CD4-positive, alpha-beta T cell treated with Interferon gamma for 1 hour (primary cell): ENCODE measurements around the gene ZNF777.
A peak's percentile ranks its signal among the peaks of the same experiment; 100 is the strongest.
"Not testable (repeated sequence)": the region's sequence is repeated elsewhere in the genome, so short reads cannot be mapped to it uniquely, and the experiment has no call there.

Experiments used
- DNase-seq: peaks from one replicate; pipeline ENCODE4 v3.0.0-alpha.2; 2020

The ZNF777 gene

DNA sequence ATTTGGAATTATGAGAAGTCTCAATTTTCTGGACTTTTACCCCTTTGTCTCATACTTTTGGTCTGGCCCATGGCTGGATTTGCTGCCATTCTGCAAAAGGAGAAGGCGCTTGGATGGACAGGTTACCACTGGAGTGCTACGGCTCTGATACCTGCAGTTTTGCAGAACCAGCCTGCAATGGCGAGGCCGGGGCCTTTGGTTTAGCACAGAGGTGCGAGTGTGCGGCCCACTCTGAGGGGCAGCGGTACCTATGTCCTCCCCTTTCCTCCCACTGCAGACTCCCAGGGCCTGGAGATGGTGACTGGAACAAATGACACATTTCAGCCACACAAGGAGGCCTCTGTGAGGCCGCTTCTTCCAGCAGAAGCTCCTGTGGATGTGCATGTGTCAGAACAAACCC, 11.9 kb downstream of the ZNF777 start:
- DNase-seq = no peak

DNA sequence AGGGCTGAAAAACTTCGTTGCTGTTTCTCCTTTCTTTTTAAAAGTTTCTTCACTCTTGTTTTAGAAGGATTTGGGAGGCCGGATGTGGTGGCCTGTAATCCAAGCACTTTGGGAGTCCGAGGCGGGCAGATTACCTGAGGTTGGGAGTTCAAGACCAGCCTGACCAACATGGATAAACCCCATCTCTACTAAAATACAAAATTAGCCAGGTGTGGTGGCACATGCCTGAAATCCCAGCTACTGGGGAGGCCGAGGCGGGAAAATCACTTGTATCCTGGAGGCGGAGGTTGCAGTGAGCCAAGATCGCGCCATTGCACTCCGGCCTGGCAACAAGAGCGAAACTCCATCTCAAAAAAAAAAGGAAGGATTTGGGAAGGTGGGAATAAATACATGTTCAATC, 14.8 kb downstream of the ZNF777 start:
- not testable (repeated sequence) for DNase-seq

DNA sequence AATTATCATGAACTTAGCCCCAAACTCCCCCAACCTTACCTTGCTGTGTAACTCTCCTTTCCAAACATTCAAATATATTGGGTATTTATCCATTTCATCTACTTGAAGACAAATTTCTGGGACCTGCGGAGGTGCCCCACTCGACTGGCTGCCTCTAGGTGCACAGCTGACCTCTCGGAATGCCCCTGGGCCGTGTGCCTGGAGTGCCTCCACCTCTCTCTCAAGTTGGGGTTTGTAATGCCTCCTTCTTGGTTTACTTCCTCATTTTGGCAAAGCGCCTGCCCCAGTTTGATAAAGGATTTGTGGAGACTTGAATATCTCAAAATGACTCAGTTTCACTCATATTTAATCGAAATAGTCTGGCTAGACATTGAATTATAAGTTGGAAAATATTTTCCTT, 16.6 kb downstream of the ZNF777 start:
- no peak for DNase-seq

DNA sequence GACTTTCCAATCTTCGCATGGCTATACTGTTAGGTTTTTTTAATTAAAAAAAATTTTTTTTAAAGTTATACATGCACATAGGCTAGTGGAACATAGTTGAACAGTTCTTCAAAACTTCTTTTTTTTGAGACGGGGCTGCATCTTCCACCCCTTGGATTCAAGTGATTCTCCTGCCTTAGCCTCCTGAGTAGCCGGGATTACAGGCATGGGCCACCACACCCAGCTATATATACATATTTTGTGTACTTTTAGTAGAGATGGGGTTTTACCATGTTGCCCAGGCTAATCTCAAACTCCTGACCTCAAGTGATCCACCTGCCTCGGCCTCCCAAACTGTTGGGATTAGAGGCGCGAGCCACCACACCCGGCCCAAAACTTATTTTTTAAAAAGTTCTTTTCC, 17.3 kb downstream of the ZNF777 start:
- DNase-seq = no peak

DNA sequence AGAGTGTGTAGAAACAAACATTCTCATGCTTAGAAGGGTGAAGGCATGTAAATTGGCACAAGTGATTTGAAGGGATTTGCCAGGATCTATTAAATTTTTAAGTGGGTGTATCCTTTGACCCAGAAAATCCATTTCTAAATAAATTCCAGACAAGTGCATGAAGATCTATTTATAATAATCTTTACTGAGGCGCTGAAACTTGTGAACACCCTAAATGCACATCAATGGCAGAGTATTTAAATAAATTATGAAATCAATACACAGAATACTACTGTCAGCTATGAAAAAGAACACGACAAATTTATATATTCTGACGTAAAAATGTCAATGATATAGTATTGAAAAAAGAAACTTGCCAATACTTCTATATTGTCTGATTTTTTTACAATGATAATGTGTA, 17.9 kb downstream of the ZNF777 start:
- DNase-seq = no peak

DNA sequence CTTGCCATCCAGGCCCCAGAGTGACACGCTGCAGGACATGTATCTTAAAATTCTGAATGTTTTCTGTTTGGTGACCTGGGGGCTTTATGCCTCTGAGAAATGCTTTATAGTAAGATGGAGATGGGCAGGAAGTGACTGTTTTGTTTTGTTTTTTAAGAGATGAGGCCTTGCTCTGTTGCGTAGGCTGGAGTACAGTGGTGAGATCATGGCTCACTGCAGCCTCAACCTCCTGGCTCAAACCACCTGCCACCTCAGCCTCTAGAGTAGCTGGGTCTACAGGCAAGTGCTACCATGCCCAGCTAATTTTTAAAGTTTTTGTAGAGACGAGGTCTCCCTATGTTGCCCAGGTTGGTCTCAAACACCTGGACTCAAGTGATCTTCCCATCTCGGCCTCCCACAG, 20.6 kb downstream of the ZNF777 start:
- DNase-seq = no peak

DNA sequence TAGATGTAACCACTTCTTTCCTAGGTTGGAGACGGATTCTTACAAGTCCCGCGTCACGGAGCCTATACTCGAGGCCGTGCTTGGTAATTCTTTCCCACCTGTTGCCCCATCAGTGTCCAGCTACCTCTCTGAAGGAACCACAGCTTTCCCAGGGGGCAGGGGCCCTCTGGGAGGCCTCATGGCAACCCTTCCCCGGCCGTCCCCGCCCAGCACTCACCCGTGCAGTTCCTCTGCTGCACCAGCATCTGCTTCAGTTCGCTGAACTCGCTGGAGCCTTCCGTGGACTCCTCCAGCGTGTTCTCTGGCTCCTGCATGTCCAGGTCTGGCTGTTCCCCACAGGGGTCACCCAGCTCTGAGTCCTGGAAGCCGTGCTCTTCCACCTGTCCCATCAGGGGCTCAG, 24.5 kb downstream of the ZNF777 start:
- DNase-seq = no peak

DNA sequence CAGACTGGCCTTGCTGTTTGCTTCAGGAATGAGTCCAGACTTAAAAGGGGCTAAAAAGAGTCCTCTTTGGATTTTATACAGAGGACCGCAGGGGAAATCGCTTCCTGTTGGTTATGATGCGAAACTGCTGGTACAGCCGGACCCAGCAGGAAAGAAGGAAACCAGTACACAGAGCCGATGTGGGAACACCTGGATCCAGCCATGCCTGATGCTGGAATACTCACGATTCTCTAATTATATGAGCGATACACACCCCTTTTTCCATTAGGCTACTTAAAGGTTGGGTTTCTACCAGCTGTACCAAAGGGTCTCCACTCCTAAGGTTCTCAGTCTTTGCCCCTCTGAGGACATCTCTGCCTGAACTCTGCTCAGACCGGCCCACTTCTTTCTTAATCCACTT, 27.7 kb downstream of the ZNF777 start:
- DNase-seq = no peak

DNA sequence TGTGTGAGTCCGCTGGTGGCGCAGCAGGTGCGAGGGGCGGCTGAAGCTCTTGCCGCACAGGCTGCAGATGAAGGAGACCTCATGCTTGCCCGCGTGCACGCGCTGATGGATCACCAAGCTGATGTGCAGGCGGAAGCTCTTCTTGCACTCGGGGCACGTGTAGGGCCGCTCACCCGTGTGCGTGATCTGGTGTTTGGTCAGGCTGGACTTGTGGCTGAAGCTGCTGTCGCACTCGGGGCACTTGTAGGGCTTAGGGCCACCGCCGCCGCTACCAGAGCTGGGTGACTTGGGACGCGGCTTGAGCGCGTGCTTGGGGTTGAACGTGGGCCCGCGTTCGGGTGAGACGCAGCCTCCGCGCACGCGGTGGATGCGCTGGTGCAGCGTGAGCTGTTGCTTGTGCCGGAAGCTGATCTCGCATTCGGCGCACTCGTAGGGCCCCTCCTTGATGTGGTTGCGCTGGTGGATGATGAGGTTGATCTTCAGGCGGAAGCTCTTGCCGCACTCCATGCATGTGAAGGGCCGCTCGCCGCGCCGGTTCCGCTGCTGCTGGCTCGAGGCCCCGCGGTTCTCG, 28.7 kb downstream of the ZNF777 start:
- DNase-seq = no peak

DNA sequence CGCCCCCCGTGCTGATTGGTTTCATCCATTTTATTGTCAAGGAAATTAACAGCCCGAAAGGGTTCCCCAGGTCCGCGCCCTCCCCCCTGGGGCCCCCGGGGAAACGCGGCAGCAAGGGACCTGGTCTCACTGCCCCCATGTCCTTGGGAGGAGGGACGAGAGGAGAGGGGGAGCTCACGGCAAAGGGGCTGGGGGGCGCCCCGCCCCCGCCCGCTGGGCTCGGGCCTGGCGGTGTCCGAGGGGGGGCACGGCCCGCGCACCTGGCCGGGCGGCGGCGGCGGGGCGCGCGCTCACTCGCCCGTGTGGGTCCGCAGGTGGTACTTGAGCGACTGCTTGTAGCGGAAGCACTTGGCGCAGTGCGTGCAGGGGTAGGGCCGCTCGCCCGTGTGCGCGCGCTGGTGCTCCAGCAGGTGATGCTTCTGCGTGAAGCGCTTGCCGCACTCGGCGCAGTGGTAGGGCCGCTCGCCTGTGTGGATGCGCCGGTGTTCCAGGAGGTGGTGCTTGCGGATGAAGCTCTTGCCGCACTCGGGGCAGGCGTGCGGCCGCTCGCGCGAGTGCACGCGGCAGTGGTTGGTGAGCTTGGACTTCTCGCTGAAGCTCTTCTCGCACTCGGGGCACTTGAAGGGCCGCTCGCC, 29.3 kb downstream of the ZNF777 start:
- DNase-seq = no peak

DNA sequence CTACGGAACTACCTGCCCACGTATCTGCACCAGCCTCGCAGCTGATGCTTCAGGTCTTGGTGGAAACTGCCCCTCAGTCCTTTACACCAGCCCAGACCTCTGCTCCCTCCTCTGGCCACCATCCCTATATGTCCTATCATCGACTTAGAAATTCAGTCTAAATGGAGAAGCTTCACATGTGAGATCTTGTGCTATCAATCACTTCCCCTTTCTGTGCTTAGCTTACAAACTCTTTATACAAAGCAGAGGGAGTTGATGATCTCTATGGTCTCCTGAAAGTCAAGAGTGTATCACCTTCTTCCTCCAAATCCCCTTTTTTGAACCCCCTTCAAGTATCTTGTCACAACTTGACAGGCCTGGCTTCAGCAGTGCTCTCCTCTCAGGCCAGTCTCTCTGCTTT, 30.7 kb downstream of the ZNF777 start:
- DNase-seq = no peak

DNA sequence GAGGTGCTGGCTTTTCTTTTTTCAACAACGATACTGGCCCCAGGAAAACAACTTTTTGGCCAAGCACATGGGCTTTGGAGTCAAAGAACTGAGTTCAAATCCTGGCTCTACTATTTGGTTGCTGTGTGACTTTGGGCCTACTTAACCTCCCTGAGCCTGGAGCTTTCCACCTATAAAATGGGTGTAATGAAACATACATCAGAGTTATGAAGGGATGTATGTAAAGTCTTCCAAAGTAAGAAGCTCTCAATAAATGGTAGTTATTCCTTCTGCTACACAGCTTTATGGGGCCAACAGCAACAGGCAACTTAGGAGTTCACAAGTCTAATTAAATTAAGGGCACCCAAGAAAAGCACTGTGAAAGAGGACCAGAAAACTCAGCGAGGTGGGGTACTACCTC, 33.0 kb downstream of the ZNF777 start:
- no peak for DNase-seq

DNA sequence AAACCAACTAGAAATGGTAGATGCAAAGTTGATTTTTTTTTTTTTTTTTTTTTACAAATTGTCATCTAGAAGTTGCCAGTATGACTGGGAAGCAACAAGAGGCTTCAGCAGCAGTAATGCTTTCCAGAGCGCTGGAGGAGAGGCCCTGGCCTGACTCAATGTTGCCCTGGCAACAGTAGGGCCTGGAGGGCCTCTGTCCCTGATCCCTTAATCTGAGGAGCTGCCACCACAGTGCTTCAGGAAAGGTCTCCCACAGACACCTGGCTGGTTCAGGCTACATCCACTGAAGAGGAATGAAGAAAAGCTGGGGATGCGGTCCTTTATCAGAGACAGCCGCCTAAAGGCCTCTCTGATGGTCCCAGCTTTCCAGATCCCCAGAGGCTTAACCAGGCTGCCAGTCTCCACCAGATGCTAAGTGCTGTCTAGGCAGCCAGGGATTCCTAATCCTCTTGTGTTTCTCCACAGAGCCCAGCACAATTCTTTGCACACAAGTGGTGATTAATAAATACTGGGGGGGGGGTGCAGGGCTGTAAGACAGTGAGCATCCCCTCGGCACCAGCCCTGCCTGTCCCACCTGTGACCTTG, 33.7 kb downstream of the ZNF777 start:
- DNase-seq = no peak

DNA sequence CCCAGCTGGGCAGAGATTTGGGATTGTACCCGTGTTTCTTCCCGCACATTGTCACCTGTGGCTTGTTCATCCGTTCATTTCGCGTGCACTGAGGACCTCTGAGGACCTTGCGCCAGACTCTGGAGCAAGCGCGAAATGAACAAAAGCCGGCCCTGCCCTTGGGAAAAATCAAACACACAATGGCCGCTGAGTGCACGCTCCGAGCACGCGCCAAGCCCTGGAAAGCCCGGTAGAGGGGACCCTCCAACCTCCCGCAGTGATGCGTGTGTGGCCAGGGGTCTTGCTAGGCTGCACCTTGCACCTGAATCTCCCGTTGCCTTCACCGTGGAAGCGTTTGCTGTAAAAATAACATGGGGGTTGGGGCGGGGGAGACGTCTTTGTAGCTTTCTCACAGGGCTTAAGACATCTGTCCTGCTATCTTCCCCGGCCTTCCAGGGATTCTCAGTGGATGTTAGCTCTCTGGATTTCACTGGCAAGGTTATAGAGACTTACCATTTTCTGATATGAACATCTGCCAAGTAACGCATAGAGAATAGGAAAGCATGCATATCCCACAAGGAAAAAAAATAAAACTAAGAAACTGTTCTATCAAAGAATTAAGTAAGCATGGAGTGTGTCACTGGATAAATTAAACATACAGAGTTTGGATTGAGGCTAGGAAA, 37.3 kb downstream of the ZNF777 start:
- no peak for DNase-seq

DNA sequence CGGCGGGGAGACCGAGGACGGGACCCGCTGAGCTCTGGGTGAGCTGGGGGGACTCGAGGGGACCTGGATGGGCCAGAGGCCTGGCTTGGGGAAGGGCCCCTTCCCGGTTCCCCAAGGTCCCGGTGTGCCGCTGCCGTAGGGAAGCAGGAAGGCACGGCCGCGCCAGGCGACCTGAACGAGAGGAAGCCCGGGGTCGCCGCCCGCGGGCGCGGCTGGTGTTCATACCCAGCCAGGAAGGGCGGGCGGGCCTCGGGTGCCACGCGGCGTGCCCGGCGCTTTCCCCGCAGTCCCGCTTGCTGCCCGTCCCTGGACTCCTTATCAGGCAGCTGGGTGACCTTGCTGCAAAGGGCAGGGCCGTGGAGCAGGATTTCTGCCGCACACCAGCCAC, 38.0 kb downstream of the ZNF777 start:
- no peak for DNase-seq

DNA sequence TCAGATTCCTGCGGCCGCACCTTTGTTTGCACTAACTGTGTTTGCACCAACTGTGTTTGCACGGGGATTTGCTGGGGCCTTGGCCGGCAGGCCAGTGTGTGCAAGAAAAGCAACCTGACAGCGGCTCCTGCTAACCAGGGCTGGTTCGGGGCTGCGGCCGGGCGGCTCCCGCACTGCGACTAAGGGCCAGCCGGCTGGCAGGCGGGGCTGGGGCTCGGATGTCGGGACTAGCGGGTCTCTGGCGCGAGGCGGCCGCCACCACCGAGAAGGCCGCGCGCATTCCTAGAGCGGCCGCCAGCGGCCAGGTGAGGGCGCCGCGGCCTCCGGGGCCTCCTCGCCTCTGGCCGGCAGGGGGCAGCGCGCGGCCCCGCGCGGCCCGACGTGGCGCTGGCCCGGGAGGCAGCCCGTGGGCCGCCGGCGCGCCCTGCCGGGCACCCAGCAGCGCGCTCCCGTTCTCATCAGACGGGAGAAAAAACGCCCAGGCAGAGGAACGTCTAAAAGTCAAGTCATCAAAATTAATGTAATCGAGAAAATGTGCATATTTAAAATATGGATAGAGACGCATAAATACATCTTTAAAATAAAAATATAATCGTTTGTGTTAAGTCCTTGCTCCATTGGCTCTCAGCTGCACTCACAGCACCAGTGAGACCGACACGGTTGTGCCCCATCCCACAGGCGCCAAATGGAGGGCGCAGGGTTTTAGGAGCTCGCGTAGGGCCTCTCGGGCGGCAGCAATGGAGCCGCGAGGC, 38.5 kb downstream of the ZNF777 start:
- peak; percentile 76 for DNase-seq

DNA sequence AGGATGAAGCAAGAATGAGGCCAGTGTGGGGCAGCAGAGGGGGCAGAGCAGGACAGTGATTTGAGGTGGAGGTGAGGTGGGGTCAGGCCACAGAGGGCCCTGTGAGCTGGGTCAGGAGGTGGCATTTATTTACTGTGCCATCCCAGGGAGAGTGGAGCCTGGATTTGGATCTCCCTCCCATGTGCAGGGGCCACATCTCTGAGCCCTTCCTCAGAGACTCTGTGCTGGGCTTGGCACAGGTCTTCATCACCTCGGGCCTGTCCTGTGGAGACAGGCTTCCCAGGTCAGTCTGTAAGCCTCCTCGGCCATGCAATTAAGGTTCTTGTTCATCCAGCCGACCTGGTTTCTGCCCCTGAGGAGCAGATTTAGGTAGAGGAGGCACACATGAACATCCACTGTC, 40.9 kb downstream of the ZNF777 start:
- DNase-seq = no peak

DNA sequence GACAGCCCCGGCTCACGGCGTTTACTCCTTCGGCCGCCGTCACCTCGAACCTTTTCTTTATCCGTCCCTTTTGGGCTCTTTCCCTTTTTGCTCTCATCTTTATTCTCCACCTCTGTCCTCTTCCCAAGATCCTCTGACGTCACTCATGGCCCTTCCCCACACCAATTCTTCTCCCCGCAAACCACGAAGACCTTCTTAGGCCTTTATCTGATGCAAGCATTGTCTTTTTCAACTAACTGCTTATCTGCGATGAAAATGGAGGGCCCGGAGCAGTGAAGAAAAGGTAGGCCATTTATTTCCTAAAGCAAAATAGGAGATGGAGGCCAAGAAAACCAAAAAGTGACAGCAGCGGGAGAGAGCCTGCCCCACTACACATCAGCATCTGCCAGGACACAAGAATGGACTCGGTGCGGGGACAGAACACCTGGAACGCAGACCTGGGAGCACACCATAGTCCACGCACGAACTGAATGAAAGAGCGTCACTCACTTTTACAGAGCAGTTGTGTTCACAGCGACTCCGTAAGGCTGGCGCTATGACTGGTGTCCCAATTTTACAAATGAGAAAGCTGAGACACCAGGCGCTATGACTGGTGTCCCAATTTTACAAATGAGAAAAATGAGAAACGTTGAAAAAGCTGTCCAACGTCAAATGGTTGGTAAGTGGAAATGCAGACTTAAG, 45.3 kb downstream of the ZNF777 start:
- no peak for DNase-seq

DNA sequence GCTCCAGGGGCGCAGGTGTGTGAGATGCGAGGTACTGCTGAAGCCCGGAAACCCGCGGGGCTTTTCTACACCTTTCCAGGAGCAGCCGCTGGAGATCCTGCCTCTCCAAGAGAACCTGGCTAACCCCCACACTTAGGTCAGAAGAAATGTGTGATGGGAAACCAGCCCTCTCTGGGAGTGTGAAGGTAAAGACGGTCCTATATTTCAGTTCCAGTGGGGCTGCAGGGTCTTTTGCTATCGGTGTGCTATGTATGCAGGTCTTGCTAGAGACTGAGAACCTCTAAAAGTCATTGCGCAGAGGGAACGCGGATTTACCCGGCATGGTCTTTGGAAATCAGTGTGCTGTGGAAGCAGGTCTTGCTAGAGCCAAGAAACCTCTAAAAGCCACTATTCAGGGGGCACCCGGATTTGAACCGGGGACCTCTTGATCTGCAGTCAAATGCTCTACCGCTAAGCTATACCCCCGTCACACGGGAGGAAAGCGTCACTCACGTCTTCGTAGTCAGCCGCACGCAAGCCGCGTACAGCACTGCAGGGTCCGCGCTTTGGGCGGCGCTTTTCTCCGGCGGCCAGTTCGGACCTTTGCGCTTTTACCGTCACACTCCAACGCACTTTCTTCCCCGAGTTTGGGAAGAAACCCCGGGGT, 46.0 kb downstream of the ZNF777 start:
- peak; percentile 29 for DNase-seq

DNA sequence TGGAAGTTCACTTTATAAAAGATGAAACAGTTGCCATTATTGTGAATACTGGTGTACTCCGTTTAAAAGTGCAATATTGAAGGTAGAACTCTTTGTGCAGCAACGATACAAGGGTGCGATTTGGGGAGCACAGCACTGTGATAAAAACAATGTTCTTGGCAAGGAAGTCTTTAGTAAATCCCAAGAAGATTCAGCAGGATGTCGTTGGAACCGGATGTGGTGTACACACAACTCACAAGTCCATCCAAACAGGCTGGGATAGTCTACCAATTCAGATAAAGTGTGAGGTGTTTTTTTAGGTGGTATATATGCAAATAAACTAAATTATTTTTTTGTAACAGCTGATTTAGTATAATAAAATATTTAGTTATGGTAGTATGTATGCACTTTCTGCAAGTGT, 46.7 kb downstream of the ZNF777 start:
- DNase-seq = no peak

DNA sequence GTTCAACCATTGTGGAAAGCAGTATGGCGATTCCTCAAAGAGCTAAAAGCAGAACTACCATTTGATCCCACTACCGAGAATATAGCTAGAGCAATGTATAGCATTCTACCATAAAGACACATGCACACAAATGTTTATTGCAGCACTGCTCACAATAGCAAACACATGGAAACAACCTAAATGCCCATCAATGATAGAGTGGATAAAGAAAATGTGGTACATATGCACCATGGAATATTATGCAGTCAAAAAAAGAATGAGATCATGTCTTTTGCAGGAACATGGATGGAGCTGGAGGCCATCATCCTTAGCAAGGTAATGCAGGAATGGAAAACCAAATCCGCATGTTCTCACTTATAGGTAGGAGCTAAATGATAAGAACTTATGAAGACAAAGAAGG, 47.8 kb downstream of the ZNF777 start:
- DNase-seq = not testable (repeated sequence)

DNA sequence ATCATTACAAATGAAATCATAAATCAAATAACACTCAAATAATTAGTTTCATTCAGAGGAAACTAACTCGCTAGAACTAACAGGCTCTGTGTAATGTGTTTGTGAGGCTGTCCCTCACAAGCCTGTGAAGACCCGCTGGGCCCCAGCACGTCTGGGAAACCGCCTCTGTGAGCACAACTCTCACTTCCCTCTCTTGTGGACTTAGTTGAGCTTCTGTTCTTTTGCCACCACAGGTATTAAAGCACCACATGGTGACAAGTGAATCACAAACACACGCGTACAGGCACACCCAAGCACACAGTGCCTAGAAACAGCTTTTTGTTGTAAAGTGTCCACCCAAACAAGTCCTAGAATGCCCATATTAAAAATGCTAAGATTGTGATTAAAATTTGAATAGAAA, 51.0 kb downstream of the ZNF777 start:
- DNase-seq = no peak

DNA sequence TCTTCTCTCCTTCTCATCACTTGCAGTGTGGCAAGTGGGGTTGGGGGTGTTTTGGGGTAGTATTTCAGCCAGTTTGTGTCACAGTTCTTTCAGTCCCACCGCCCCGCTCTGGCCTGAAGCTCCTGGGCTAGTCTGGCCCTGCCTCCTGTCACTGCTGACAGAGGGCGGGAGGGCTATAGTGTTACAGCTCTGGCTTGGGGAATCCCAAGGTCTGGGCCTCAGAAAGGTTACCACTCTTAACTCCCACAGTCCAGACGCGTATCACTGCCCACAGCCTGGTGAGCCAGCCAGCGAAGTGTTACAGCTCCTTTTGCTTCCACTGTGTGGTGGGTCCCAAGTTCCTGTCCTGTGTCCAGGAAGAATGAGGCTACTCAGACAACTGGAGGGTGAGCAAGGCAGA, 56.0 kb downstream of the ZNF777 start:
- no peak for DNase-seq
